HepG2 (cell line): ENCODE measurements around the gene ADIPOR2. TPM values are rescaled to one million over a fixed set of nuclear protein-coding genes. Genes with fewer than 3 reads are reported as not detected.

Source experiments
- ATAC-seq: fragments of 200-7000 bp; cut with Tn5 transposase; 3 replicates; pipeline ENCODE4 v1.9.1; 2020; ENCODE audit warnings: mild to moderate bottlenecking, moderate library complexity
- BruUV-seq: library from RNA; stranded (reverse); fragments of 400-500 nt; replicated peaks from 2 replicates; lab custom pipeline; 2021; lab: Mats Ljungman, UMichigan
- CTCF ChIA-PET: fragments of 300-600 bp; formaldehyde crosslinking; extraction: SDS; loops from one replicate; lab custom pipeline; 2021; ENCODE audit warnings: low total read pairs, inconsistent platforms, low intra/inter-chr PET ratio; lab: Yijun Ruan, JAX
- POLR2A ChIA-PET: fragments of 350-600 bp; sonication (Branson Sonifier 250); formaldehyde crosslinking; loops from one replicate; lab custom pipeline; 2020; ENCODE audit warnings: antibody characterized with exemption, inconsistent platforms; lab: Yijun Ruan, JAX
- DNase-seq: peaks from one replicate; pipeline ENCODE4 v3.0.0-alpha.2; 2015; ENCODE audit warnings: low spot score
- FAIRE-seq: peaks from 3 replicates; lab custom pipeline; 2011; peaks lifted over from hg19 to GRCh38; lab: Jason Lieb, UNC
- H2AFZ ChIP-seq: one replicate; pipeline ENCODE4 v1.6.1; 2011; ENCODE audit warnings: low read length, inconsistent platforms
- H3K27ac ChIP-seq: fragments of 300-600 bp; 3 replicates; pipeline ENCODE4 v1.8.0; 2011; ENCODE audit warnings: mixed run types, mild to moderate bottlenecking, mixed read lengths, low read length, inconsistent platforms; ENCODE audit not compliant: insufficient read depth; ENCODE audit errors: extremely low read length
- H3K27me3 ChIP-seq, 2 experiments: fragments of 200-600 bp in 1 of 2; 2 replicates in 1 of 2; 3 replicates in 1 of 2; pipeline versions ENCODE4 v1.6.0 to v1.8.0; 2011; ENCODE audit warnings: low read length in 2 of 2, mild to moderate bottlenecking in 2 of 2, moderate library complexity in 2 of 2, inconsistent platforms in 1 of 2; ENCODE audit not compliant: insufficient read depth in 2 of 2, control insufficient read depth in 1 of 2
- H3K36me3 ChIP-seq, 2 experiments: fragments of 200-600 bp in 1 of 2; replicated peaks in 1 of 2; 2 replicates in 1 of 2; 3 replicates in 1 of 2; pipeline versions ENCODE4 v1.5.1 to v1.8.0; 2011; ENCODE audit warnings: low read length in 2 of 2, inconsistent platforms in 1 of 2; ENCODE audit not compliant: insufficient read depth in 2 of 2, control insufficient read depth in 1 of 2
- H3K4me1 ChIP-seq: 2 replicates; pipeline ENCODE4 v1.5.1; 2012; ENCODE audit warnings: low read length, inconsistent platforms; ENCODE audit not compliant: insufficient read depth
- H3K4me2 ChIP-seq: 2 replicates; pipeline ENCODE4 v1.6.0; 2011; ENCODE audit warnings: low read depth, low read length, inconsistent platforms
- H3K4me3 ChIP-seq, 3 experiments: fragments of 200-600 bp in 1 of 3; sonication (generic), shearing (Covaris generic) in 1 of 3; replicated peaks in 1 of 3; 2 replicates each; pipeline ENCODE4 v1.5.1; 2011 to 2016; ENCODE audit warnings: low read length in 3 of 3, inconsistent platforms in 2 of 3, low read depth in 2 of 3, mild to moderate bottlenecking in 2 of 3, control low read depth in 1 of 3, mixed read lengths in 1 of 3; ENCODE audit not compliant: insufficient read depth in 1 of 3
- H3K79me2 ChIP-seq: one replicate; pipeline ENCODE4 v1.6.1; 2011; ENCODE audit warnings: low read length, inconsistent platforms; ENCODE audit not compliant: insufficient read depth
- H3K9ac ChIP-seq: 2 replicates; pipeline ENCODE4 v1.6.0; 2011; ENCODE audit warnings: mild to moderate bottlenecking, low read depth, low read length, inconsistent platforms; ENCODE audit not compliant: insufficient read depth
- H3K9me3 ChIP-seq: 2 replicates; pipeline ENCODE4 v1.5.1; 2012; ENCODE audit warnings: mild to moderate bottlenecking, low read length
- H4K20me1 ChIP-seq: 2 replicates; pipeline ENCODE4 v1.6.0; 2011; ENCODE audit warnings: inconsistent platforms, mild to moderate bottlenecking, low read length, moderate library complexity; ENCODE audit not compliant: insufficient read depth
- HCFC1 ChIP-seq: fragments of 150-350 bp; IDR thresholded peaks from 2 replicates; pipeline ENCODE4 v1.6.1; 2014; ENCODE audit warnings: low read depth, low read length
- IKZF1 ChIP-seq: fragments of 450-650 bp; IDR thresholded peaks from 2 replicates; pipeline ENCODE4 v1.7.1; 2016
- PHB2 ChIP-seq: fragments of 450-650 bp; IDR thresholded peaks from 2 replicates; pipeline ENCODE4 v1.6.1; 2018; ENCODE audit not compliant: partially characterized antibody
- ZBTB38 ChIP-seq: sonication (generic); formaldehyde crosslinking; IDR thresholded peaks from 2 replicates; pipeline ENCODE4 v1.5.1; 2020; ENCODE audit warnings: mild to moderate bottlenecking, missing genetic modification reagents
- WGBS: methylation state at CpG from one replicate; pipeline ENCODE4 v1.1.6; 2017; ENCODE audit warnings: low lambda C conversion rate; 5-methylcytosine and 5-hydroxymethylcytosine counted together
- in situ Hi-C: cut with HindIII; loops from 2 replicates; pipeline ENCODE4 v1.10.0; 2017; ENCODE audit warnings: low pct_unique_long_range_greater_than_20kb; ENCODE audit not compliant: extremely low pct_ligation_motif_present
- intact Hi-C: fragments of 100-400 bp; cut with micrococcal nuclease; formaldehyde crosslinking; loops from one replicate; pipeline ENCODE4 v1.10.0; 2022; ENCODE audit not compliant: unreplicated experiment
- polyA plus RNA-seq, 8 experiments: library from polyadenylated mRNA; depleted of rRNA in 3 of 8; stranded (reverse) in 7 of 8; unstranded in 1 of 8; fragments of >200 nt; fragmentation: Illumina TruSeq in 4 of 8; extraction: Trizol in 4 of 8; gene quantifications; 2 replicates each; pipeline versions ENCODE4 v1.2.1 to v1.2.3, GENCODE V29; 2011 to 2016; ENCODE audit warnings: low read depth in 4 of 8, missing spikeins in 1 of 8, mixed read lengths in 1 of 8; ENCODE audit not compliant: insufficient read depth in 1 of 8
- total RNA-seq, 5 experiments: library from RNA; depleted of rRNA; stranded (reverse); fragments of >200 nt; fragmentation: Illumina TruSeq; extraction: Trizol; gene quantifications; 2 replicates each; pipeline ENCODE4 v1.2.3, GENCODE V29; 2016; ENCODE audit warnings: low read depth in 1 of 5

ADIPOR2 gene
- total and polyA plus RNA-seq, 2 of the 13 experiments (the other 11 are each of a cell fraction or from before 2014, with no cell fraction given) = 35.2 to 52.2 TPM

- no peak for ATAC-seq
Observed at GRCh38 chr12:1656902-1657301, 34.0 kb upstream of the ADIPOR2 start.

GRCh38 chr12:1657688-1658087 is 33.2 kb upstream of the ADIPOR2 start:
- Histone ChIP-seq H3K9me3 (no peaks in the 10 kb centered on the region), H3K4me3 (no peak overlapping the region), H4K20me1 (no peaks in the 10 kb centered on the region), H3K27ac (no peak overlapping the region), H2AFZ (no peak overlapping the region), H3K4me2 (no peak overlapping the region), H3K79me2 (no peaks in the 10 kb centered on the region), H3K27me3 (no peaks in the 10 kb centered on the region), H3K36me3 (no peaks in the 10 kb centered on the region)
- DNase-seq (no peak), ATAC-seq (no peak), FAIRE-seq (no peak)
- in situ Hi-C loops (no loop called here), intact Hi-C loops (no loop called here)
- no TSS peak for BruUV-seq
- CTCF ChIA-PET = no interaction called here
- no peak for TF ChIP-seq HCFC1
- no peak for TF ChIP-seq PHB2
- TF ChIP-seq, all 625 proteins: peak for 0
- WGBS = 26% methylated on average over 1 of the region's 1 CpG
- Histone ChIP-seq H3K4me1 (peaks cover 51% of the 10 kb centered on the region), H3K9ac (no peak overlapping the region)
- POLR2A ChIA-PET = no interaction called here

More at GRCh38 chr12:1656902-1657301, 34.0 kb upstream of the ADIPOR2 start:
- BruUV-seq = no TSS peak
- H3K9ac ChIP-seq = no peak overlapping the region
- no peaks in the 10 kb centered on the region for H3K9me3 ChIP-seq
- H3K79me2 ChIP-seq = no peaks in the 10 kb centered on the region
- peaks cover 55% of the 10 kb centered on the region for H3K4me1 ChIP-seq
- TF ChIP-seq IKZF1 (no peak), ZBTB38 (peak; percentile 40; the same call in 1 of the 2 replicates)
- WGBS = 67% methylated on average over 3 of the region's 12 CpGs
- no peak overlapping the region for H3K4me3 ChIP-seq
- H3K4me2 ChIP-seq = no peak overlapping the region
- CTCF ChIA-PET = no interaction called here
- no peaks in the 10 kb centered on the region for H4K20me1 ChIP-seq
- no peak overlapping the region for H3K27ac ChIP-seq
- POLR2A ChIA-PET = no interaction called here
- no peaks in the 10 kb centered on the region for H3K36me3 ChIP-seq
- in situ Hi-C loops (no loop called here), intact Hi-C loops (no loop called here)
- H2AFZ ChIP-seq = no peak overlapping the region
- FAIRE-seq = no peak
- DNase-seq = no peak
- no peaks in the 10 kb centered on the region for H3K27me3 ChIP-seq
